OCI-LY1 (cell line): ENCODE measurements around the gene CACNA2D1.

Source experiments
- EZH2 ChIP-seq: fragments of 200-600 bp; sonication (generic), shearing (Covaris generic); IDR thresholded peaks from 2 replicates; pipeline ENCODE4 v1.8.0; 2017; ENCODE audit warnings: borderline replicate concordance, mixed run types, mild to moderate bottlenecking, antibody characterized with exemption, low read length, moderate library complexity, mixed read lengths
- TF ChIP-seq, protein P1 (sequence below): fragments of 200-600 bp; sonication (generic), shearing (Covaris generic); IDR thresholded peaks from 2 replicates; pipeline ENCODE4 v1.5.1; 2017; ENCODE audit warnings: mild to moderate bottlenecking, antibody characterized with exemption, low read length, moderate library complexity, mixed read lengths

- TF ChIP-seq, protein P1, sequence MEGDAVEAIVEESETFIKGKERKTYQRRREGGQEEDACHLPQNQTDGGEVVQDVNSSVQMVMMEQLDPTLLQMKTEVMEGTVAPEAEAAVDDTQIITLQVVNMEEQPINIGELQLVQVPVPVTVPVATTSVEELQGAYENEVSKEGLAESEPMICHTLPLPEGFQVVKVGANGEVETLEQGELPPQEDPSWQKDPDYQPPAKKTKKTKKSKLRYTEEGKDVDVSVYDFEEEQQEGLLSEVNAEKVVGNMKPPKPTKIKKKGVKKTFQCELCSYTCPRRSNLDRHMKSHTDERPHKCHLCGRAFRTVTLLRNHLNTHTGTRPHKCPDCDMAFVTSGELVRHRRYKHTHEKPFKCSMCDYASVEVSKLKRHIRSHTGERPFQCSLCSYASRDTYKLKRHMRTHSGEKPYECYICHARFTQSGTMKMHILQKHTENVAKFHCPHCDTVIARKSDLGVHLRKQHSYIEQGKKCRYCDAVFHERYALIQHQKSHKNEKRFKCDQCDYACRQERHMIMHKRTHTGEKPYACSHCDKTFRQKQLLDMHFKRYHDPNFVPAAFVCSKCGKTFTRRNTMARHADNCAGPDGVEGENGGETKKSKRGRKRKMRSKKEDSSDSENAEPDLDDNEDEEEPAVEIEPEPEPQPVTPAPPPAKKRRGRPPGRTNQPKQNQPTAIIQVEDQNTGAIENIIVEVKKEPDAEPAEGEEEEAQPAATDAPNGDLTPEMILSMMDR: no peak
- no peak for TF ChIP-seq EZH2
These were observed 24.4 kb downstream of the CACNA2D1 start for GRCh38 chr7:82419200-82419599.
